Testis (tissue), 2 donors: ENCODE results near the gene WNK1.

Experiments
- POLR2A ChIP-seq: fragments of 450-650 bp; IDR thresholded peaks from one replicate; pipeline ENCODE4 v1.6.1; 2017; ENCODE audit warnings: antibody characterized with exemption, mild to moderate bottlenecking, moderate library complexity
- TF ChIP-seq, protein P1 (sequence below), 3 experiments: fragments of 450-650 bp in 2 of 3; fragments of 200-600 bp in 1 of 3; sonication (generic) in 1 of 3; IDR thresholded peaks; one replicate each; pipeline ENCODE4 v1.5.1; 2016 to 2019; ENCODE audit warnings: antibody characterized with exemption in 3 of 3, mild to moderate bottlenecking in 2 of 3, moderate library complexity in 1 of 3

- no peak for TF ChIP-seq POLR2A
- TF ChIP-seq, protein P1, sequence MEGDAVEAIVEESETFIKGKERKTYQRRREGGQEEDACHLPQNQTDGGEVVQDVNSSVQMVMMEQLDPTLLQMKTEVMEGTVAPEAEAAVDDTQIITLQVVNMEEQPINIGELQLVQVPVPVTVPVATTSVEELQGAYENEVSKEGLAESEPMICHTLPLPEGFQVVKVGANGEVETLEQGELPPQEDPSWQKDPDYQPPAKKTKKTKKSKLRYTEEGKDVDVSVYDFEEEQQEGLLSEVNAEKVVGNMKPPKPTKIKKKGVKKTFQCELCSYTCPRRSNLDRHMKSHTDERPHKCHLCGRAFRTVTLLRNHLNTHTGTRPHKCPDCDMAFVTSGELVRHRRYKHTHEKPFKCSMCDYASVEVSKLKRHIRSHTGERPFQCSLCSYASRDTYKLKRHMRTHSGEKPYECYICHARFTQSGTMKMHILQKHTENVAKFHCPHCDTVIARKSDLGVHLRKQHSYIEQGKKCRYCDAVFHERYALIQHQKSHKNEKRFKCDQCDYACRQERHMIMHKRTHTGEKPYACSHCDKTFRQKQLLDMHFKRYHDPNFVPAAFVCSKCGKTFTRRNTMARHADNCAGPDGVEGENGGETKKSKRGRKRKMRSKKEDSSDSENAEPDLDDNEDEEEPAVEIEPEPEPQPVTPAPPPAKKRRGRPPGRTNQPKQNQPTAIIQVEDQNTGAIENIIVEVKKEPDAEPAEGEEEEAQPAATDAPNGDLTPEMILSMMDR (IDR thresholded peaks at IDR 0.05): no peak
Observed at GRCh38 chr12:909861-910260, 157.5 kb downstream of the WNK1 start.
